Omental fat pad (tissue), 4 donors: ENCODE measurements around the gene CPSF2. TPM values are rescaled to one million over a fixed set of nuclear protein-coding genes. Genes with fewer than 3 reads are reported as not detected.

Experiments used
- ATAC-seq: fragments of 150-250 bp; one replicate; pipeline ENCODE4 v1.9.1; 2016; ENCODE audit warnings: mild to moderate bottlenecking, moderate library complexity; ENCODE audit not compliant: low FRiP score
- DNase-seq: peaks from one replicate; pipeline ENCODE4 v3.0.0-alpha.2; 2019; ENCODE audit warnings: low spot score
- total RNA-seq, 4 donors: library from RNA; depleted of rRNA; stranded (reverse); fragments of >200 nt; gene quantifications; one replicate each; pipeline ENCODE4 v1.1.0, GENCODE V29; 2016
- TF ChIP-seq, protein P1 (sequence below), 3 donors: fragments of 450-650 bp; IDR thresholded peaks; one replicate each; pipeline ENCODE4 v1.5.1; 2016 to 2017; ENCODE audit warnings: antibody characterized with exemption in 3 of 3, mild to moderate bottlenecking in 3 of 3, moderate library complexity in 2 of 3

CPSF2 gene
- total RNA-seq, 4 donors from 2014 or later: 30.1 to 33.4 (median 30.3) TPM

DNA sequence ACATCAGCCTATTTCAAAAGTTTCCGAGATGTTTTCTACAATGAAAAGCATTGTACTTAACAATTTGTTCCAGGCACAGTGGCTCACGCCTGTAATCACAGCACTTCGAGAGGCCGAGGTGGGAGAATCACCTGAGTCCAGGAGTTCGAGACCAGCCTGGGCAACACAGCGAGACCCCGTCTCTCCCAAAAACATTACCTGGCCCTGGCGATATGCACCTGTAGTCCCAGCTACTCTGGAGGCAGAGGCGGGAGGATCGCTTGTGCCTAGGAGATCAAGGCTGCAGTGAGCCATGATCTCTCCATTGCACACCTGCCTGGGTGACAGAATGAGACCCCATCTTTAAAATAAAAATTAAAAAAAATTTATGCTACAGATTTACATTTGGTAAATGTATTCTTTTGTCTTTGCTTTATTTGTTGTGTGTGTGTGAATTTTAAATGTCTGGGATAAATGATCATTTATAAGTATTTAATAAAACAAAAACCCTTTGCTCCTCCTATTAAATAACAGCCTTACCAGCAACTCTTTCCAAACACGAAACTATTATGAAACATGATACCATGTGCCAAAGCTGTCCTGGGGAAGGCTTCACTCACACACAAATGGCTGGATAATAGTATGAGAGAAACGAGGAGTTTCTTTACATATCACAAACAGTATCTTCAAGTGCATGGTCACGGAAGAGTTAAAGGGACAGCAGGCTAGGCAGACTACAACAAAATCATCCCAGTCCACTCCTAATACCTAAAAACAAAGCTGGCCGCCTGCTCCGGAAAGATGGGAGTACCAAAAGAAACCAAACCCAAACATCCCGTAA, 16.5 kb upstream of the CPSF2 start:
- ATAC-seq: peak; percentile 4
- no peak for DNase-seq
- TF ChIP-seq, protein P1, sequence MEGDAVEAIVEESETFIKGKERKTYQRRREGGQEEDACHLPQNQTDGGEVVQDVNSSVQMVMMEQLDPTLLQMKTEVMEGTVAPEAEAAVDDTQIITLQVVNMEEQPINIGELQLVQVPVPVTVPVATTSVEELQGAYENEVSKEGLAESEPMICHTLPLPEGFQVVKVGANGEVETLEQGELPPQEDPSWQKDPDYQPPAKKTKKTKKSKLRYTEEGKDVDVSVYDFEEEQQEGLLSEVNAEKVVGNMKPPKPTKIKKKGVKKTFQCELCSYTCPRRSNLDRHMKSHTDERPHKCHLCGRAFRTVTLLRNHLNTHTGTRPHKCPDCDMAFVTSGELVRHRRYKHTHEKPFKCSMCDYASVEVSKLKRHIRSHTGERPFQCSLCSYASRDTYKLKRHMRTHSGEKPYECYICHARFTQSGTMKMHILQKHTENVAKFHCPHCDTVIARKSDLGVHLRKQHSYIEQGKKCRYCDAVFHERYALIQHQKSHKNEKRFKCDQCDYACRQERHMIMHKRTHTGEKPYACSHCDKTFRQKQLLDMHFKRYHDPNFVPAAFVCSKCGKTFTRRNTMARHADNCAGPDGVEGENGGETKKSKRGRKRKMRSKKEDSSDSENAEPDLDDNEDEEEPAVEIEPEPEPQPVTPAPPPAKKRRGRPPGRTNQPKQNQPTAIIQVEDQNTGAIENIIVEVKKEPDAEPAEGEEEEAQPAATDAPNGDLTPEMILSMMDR (IDR thresholded peaks at IDR 0.05): no peak

DNA sequence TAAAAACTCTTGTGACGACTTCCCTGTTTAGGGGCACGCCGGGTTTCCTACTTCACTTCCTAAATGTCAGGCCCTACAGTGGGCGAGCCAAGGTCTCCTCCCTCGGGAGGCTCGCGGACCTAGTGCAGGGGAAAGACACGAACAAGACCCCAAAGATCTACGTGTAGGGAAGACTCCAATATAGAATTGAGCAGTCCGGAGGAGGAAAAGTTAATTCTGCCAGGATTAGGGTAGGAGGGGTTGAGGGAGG, 16.0 kb upstream of the CPSF2 start:
- TF ChIP-seq, protein P1 (IDR thresholded peaks at IDR 0.05): no peak
- peak; percentile 19 for ATAC-seq
- no peak for DNase-seq

DNA sequence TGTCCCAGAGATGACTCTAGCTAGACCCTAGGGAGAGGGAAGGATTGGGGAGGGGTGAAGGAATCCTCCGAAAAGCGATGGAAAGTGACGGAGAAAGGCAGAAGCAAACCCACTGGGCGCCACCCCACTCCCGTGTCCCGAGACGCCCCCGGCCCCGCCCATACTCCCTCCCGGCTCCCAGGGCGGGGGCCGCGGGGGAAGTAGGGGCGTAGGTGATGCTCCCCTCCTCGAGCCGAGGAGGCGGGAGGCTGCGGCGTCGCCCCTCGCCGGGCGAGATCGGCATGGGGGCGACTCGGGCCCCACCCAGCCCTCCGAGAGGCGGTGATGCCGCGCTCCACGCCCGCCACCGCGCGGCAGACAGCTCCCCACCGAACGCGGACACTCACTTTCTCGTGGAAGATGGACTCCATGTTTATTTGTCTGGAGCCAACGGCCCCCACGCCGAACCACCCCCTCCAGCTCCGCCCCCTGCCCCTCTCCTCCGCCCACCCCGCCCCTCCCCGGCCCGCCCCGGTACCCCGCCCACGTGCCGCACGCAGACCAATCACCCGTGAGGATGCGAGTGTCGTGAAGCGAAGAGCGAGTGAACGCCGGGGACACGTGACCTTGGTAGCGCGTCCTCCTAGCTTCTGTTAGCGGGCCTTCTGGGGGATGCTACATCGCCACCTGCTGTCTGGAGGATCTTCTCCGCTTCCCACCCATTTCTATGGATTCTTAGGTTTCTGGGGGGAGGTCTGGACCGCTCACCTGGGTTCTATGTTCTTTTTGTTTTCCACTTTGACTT, 15.4 kb upstream of the CPSF2 start, which contains the start of gene ATXN3:
Gene ATXN3, minus strand, starts transcription at position 440 of the 784 bp plus-strand sequence. Its CDS starts 30 bp downstream, at position 410.
- peak; percentile 80 for DNase-seq
- TF ChIP-seq, protein P1 (IDR thresholded peaks at IDR 0.05): peak in 1 of 3 donors; percentile 11
- ATAC-seq: peak; percentile 96

DNA sequence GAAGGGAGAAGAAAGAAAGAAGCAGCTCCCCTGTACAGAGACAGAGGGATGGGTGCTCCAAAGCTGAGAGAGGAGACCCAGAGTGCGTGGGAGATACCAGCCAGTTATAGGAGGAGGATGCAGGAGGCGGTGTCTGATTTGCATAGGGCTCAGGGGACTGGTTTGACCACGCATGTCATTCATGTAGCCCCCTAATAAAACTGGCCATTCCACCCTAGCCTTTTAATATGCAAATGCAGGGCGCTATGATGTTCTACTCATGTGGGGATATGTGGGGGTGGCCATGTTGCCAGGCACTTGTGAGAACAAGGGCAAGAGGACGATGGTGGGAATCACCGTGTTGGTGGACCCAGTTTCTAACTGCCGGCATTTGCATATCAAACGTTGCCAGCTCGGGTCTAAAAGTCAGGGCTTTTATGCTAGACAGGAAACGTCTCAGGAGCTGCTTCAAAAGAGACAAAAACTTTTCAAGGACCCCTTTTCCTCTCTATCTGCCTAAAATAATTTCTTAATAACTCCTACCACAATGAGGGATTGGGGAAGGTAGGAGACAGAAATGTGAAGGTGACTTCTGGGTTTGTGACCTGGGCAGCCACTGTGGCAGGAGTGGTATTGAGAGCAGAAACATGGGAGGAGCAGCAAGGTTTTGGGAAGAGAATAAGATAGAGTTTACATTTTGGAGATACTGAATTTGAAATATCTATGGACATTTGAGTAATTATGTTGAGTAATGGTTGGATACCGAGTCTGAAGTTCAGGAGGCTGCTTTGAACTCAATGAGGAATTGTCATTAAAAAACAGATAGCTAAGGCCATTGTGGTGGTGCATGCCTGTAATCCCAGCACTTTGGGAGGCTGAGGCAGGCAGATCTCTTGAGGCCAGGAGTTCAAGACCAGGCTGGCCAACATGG, 13.2 kb upstream of the CPSF2 start:
- DNase-seq (no peak), ATAC-seq (no peak)
- TF ChIP-seq, protein P1 (IDR thresholded peaks at IDR 0.05): no peak

DNA sequence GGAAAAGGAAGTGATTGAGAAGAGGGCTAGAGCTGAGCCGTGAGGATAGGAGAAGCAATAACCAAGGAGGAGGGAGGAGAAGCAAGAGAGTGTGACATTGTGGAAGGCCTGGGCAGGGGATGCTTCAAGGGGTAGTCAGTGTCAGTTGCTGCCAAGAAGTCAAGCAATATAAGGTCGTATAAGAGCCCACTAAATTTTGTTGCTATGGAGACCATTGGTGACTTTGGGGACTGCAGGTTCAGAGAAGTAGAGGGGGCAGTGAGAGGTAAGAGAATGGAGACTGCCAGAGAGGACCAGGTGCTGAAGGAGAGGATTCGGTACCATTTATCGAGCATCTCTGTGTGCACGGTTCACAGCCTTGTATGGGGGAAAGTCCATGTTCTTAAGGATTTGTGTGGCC, 12.3 kb upstream of the CPSF2 start:
- ATAC-seq: no peak
- TF ChIP-seq, protein P1 (IDR thresholded peaks at IDR 0.05): no peak
- DNase-seq: no peak

DNA sequence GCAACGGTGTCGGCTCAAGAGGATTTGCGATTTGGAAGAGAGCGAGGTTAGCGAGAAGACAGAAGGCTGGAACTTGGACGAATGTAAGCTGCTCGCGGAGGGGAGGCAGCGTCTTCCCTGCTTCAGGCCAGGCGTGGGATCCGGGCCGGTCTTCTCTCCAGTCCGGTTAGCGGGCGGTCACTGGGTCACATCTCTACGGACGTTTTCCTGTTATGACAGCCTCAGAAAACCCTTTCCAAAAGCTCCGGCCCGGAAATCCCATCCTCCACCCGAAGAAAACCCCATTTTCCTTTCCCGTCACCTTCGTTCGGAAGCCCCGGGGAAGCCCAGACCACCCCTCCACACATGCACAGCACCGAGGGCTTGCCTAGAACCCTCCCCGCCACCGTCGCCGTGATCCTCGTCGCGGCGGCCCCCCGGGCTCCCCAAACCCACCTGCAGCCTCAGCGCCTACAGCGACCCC, 531 bp upstream of the CPSF2 start:
- TF ChIP-seq, protein P1 (IDR thresholded peaks at IDR 0.05): no peak
- ATAC-seq (peak; percentile 22), DNase-seq (peak; percentile 32)
